Measurements from ENCODE around the gene FXYD2. TPM values are rescaled to one million over a fixed set of nuclear protein-coding genes. Genes with fewer than 3 reads are reported as not detected.
A peak's percentile ranks its signal among the peaks of the same experiment; 100 is the strongest.

The FXYD2 gene
- total and polyA plus RNA-seq, 12 donors: 0.40 to 6.0 (median 1.8) TPM

- Histone ChIP-seq H3K27me3 (no peaks in the 10 kb centered on the region), H3K9me3 (no peaks in the 10 kb centered on the region), H3K4me1 (peaks cover 0 to 52% (median 24%) of the 10 kb centered on the region in 9 donors), H3K27ac (no peak overlapping the region), H3K36me3 (peaks cover 0 to 66% (median 0%) of the 10 kb centered on the region in 9 donors), H3K4me3 (no peak overlapping the region)
- no peak for TF ChIP-seq CTCF (IDR thresholded peaks at IDR 0.05)
- WGBS, 2 donors: 92 to 96% methylated on average over 10 of the region's 10 CpGs
- ATAC-seq (no peak), DNase-seq (peak in 1 of 2 donors; percentile 2)
- intact Hi-C loops (cut with DNase I): loop anchor here in 9 of 10 donors (5.0 to 10.0 kb wide), 6 partner anchors 62 to 215 kb away; no protein-coding TSS in a partner anchor
Observed at GRCh38 chr11:117839936-117840813, 15.6 kb upstream of the FXYD2 start.

- Histone ChIP-seq H3K4me1 (peaks cover 0 to 51% (median 22%) of the 10 kb centered on the region in 9 donors), H3K27me3 (no peaks in the 10 kb centered on the region), H3K36me3 (peaks cover 0 to 73% (median 0%) of the 10 kb centered on the region in 9 donors), H3K27ac (no peak overlapping the region), H3K4me3 (no peak overlapping the region), H3K9me3 (no peaks in the 10 kb centered on the region)
- TF ChIP-seq CTCF (IDR thresholded peaks at IDR 0.05): no peak
- intact Hi-C loops (cut with DNase I): no loop called here
- ATAC-seq (no peak), DNase-seq (peak in 1 of 2 donors; percentile 2)
- 81 to 86% methylated on average over 7 of the region's 7 CpGs for WGBS, 2 donors
Observed at GRCh38 chr11:117839380-117839881, 14.9 kb upstream of the FXYD2 start.

DNA sequence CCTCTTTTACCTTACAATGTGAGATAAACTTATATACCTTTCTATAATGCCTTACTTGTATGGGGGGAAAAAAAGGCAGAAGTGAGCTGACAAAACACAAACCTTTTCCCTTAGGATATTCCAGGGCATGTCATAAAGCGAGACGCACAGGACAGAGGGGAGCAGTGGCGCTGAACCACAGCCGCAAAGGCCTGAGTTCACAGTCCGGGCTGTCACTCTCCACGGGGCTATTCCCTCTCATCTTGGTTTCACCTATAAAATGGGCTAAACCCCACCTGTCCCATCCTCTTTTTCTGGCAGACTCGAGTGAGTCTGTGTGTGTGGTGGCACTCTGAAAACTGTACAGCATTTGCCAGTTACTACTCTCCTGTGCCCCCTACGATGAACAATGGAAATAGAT lies 14.4 kb upstream of the FXYD2 start:
- DNase-seq (peak in 1 of 2 donors; percentile 0), ATAC-seq (no peak)
- no peaks in the 10 kb centered on the region for H3K9me3 ChIP-seq
- H3K27me3 ChIP-seq: no peaks in the 10 kb centered on the region
- no peak overlapping the region for H3K4me3 ChIP-seq
- H3K27ac ChIP-seq: no peak overlapping the region
- WGBS, 2 donors: 85% methylated on average over 8 of the region's 8 CpGs
- peaks cover 0 to 46% (median 19%) of the 10 kb centered on the region in 9 donors for H3K4me1 ChIP-seq
- intact Hi-C loops (cut with DNase I): no loop called here
- TF ChIP-seq CTCF (IDR thresholded peaks at IDR 0.05): no peak
- peaks cover 0 to 78% (median 0%) of the 10 kb centered on the region in 9 donors for H3K36me3 ChIP-seq

DNA sequence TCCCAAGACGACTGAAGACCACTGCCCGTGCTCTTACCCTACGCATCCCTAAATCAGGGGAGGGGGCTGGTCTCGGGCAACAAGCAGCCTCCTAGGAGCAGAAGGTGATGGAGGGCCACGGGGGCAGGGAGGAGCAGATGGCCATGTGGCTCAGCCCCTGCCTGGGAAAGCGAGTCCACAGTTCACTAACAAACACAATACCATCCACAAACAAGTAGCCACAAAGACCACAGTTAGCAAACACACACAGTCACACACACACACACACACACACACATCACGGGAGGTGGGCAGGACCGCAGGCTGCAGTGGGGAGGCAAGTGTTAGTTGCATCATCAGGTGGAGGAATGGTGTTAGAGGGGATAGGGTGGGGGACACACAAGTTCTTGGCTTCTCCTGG lies 13.2 kb upstream of the FXYD2 start:
- DNase-seq: peak in 1 of 2 donors; percentile 1
- peaks cover 0 to 86% (median 0%) of the 10 kb centered on the region in 9 donors for H3K36me3 ChIP-seq

More for the DNA sequence above, 13.2 kb upstream of the FXYD2 start:
- Histone ChIP-seq H3K9me3 (no peaks in the 10 kb centered on the region), H3K27me3 (no peaks in the 10 kb centered on the region), H3K27ac (no peak overlapping the region), H3K4me3 (no peak overlapping the region), H3K4me1 (peaks cover 0 to 38% (median 16%) of the 10 kb centered on the region in 9 donors)
- intact Hi-C loops (cut with DNase I): no loop called here
- ATAC-seq: no peak
- no peak for TF ChIP-seq CTCF (IDR thresholded peaks at IDR 0.05)
- 82 to 91% methylated on average over 8 of the region's 8 CpGs for WGBS, 2 donors
